Ureter (tissue), 1 donor: ENCODE measurements around the gene EN1. TPM values are rescaled to one million over a fixed set of nuclear protein-coding genes. Genes with fewer than 3 reads are reported as not detected.

ENCODE experiments used
- DNase-seq: peaks from one replicate; pipeline ENCODE4 v3.0.0-alpha.2; 2020; ENCODE audit warnings: low spot score
- total RNA-seq: library from RNA; stranded (reverse); gene quantifications from one replicate; pipeline ENCODE4 v1.2.4, GENCODE V29; 2023
- donor health status: DM: yes; HTN: yes; CAD: no.

EN1 gene
- total RNA-seq, 1 donor from 2014 or later: not detected

DNA sequence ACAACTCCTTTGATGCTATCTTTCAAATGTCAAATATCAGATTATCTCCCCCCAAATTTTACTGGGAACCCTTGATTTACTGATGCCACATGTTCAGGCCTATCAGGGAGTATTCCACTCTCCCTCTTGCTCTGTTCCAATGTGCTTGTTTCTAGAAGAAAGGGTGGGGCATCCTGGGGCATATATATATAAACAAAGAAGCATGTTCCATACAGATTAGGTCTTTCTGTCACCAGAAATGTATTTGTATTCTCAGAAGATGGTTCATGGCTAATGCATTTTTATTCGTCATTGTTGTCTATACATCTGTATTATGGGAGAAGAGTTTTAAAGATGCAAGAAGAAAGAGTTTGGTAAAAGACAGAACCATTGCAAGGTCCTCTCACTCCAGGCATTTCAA is 24.9 kb downstream of the EN1 start:
- DNase-seq: no peak

DNA sequence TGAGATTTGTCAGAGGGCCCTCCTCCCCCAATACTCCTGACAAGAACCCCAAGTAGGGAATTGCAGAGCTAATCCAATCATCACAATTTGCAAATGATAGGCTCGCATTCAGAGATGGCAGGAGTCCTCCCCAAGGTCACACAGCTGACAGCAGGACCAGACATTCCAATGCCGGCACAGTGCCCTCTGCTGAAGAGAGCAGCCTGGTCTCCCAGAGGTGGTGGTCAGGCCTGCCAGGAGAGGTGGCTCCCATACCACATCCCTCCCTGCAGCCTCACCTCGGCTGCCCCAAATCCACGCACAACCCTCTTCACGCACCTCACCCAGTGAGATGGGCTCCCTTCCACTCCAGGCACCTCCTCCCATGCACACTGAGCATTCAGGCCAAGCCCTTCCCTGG is 25.4 kb downstream of the EN1 start:
- no peak for DNase-seq

DNA sequence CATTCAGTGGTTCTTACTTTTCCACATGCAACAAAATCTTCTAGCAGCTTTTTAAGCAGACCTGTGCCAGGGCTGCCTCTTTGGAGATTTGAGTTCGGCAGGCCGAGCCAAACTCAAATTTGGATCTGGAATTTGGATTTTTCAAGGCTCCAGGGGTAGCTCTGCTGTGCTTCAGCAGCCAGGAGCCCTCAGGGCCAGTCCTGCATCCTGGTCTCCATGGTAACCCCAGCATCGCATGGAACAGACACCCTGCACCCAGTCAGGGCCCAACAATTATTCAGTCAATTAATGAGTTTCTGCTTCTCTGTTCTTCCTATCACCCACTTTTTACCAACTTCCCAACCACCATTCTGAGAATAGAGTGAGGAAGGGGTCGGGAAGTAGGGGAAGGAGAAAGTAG is 30.0 kb downstream of the EN1 start:
- DNase-seq: no peak

DNA sequence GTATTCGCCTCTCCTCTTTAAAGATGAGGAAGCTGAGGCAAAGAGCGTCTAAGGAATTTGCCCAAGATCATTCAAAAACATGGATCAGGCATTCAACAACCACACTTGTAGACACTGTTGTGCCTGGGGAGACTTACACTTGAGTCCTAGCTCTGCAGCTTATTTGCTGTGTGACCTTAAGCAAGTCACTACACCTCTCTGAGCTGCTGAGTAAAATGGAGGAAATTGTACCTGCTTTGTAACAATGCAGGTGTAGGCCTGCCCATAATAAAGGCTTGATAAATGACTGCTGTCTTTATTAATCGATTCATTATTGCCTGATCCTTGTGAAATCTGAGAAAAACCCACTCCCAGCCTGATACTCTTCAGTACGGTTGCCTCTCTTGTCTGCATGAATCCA is 30.8 kb downstream of the EN1 start:
- no peak for DNase-seq

DNA sequence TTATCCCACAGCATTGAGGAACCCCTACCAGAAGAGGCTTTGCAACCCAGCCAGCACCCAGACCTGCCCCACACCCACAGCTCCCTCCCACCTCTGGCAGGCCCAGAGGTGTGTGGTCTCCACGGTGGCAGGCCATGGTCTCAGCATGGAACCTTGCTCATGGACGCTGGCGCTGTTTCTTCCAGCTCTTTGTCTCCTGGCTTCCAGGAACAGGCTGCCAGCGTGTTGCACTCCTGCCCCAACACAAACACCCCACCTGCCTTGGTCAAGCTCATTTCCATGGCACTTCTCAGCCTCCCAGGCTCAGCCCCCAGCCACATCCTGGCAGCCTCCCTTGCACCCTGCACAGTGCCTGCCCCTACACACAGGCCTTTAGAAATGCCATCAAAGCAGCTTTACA is 31.7 kb downstream of the EN1 start:
- DNase-seq: no peak

DNA sequence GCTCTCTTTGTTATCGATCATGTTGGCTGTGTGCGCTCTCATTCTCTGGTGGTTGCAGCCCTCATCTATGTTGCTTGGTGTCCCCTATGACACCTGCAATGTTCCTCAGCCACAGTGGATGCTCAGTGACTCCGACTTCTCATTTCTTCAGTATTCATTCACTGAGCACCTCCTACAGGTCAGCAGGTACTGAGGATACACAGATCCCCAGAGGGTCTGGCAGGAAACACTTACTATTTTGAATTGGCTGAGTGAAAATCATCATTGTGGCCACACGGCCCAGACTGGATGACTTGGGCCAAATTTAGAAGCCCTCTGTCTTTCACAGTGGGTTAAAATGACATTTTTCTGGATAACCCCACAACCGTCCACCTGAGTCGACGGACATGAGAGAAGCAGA is 32.1 kb downstream of the EN1 start:
- no peak for DNase-seq

DNA sequence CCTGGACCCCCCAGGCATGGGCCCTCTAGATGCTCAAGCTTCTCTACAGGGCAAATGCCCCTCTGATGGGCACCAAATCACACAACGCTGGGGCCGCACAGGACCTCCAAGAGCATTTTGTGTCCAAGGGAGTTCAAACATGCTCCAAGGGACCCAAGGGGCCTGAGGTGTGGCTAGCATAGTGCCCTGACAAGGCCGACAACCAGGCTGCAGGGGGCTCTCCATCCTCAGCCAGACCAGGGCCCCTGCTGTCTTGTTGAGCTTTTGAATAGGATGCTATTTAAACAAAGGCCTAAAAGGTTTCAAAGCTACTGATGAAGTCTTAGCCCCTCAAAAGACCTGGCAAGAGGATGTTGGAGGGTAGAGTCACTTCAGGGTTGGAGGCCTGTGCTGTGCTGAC is 33.1 kb downstream of the EN1 start:
- DNase-seq: no peak

DNA sequence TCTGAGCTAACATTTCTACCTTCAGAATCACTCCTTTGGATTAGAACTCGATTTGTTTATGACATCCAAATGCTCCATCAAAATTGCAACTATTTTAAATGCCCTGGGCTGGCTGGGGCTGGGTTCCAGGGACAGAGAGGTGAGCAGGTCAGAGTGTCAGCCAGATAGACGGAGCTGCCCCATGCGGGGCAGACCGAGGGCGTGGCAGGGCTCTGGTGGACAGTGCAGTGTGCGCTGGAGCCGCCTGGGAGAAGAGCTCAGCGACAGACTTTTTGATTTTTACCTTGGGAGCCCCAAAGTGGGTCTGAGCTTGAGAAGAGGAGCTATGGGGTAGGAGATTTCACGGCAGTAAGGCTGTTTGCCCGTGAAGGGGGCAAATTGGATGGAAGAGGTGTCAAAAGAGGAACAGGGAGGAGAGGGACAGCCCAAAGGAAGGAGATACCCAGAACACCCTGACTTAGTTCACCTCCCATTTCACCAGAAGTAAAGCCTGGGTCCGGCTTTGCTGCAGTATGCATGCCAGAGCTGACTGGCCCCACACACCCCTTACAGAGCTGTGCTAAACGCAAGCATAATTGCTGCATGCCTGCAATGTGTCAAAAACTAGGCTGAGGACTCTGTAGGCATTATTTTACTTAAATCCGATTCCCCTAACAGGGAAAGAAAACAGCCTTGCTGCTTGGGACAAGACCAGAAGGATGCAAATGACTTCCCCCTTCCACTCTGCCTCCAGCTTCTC is 33.7 kb downstream of the EN1 start:
- DNase-seq: no peak

DNA sequence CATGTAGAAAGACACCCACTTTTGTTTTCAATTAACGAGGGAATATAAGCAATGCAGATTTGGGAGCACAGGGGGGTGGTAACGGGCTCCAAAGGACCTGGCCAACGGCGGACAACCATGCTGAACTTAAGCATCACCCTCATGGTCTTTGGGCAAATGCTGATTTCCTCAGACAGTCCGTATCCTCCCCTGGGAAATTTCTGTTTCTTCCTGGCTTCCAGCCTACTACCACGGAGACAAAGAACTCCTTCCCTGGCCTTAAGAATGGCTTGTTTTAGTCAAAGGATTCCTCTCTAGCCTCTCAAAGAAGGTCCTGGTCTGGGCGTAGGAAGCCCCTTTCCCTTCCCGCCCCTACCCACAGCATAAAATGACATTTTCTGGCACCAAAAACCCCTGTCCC is 34.3 kb downstream of the EN1 start:
- no peak for DNase-seq

DNA sequence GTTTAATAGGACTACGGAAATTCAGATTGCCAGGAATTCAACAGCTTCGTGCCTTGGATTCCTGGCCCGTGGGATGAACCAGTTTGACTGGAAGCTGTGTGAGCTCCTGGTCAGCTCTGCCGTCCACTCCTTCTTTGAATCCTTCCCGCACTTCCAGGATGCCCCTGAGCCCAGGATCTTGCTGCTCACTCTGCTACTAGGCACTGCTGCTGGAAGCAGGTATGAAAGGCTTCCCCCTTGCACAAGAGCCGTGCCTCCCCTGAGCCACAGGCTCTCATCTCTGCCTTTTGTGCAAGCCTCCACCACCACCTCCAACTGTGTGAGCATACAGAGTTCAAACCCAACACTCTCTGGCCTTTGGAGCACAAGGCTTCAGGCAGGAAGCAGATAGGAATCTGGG is 34.9 kb downstream of the EN1 start:
- DNase-seq: no peak

DNA sequence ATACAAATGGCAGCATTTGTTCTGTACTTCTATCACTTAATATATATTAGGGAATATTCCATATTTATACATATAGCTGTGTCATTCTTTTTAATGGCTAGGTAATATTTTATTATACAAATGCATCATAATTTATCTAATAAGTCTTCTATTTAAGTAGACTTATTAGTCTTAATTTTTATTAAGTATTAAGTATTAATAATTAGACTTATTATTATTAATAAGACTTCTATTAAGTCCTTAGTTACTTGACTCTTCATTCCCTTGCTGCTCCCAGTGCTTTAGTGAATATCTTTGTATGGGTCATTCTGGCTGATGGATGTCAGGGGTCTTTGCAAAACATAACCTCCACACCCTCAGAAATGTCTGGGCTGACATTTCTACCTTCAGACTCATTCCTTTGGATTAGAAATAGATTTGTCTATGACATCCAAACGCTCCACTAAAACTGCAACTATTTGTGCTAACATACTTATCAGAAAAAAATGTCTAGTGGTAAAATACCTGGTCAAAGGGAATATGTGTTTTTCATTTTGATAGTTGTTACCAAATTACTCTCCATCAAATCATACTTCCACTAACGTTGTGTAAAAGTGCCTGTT is 35.8 kb downstream of the EN1 start:
- DNase-seq: no peak

DNA sequence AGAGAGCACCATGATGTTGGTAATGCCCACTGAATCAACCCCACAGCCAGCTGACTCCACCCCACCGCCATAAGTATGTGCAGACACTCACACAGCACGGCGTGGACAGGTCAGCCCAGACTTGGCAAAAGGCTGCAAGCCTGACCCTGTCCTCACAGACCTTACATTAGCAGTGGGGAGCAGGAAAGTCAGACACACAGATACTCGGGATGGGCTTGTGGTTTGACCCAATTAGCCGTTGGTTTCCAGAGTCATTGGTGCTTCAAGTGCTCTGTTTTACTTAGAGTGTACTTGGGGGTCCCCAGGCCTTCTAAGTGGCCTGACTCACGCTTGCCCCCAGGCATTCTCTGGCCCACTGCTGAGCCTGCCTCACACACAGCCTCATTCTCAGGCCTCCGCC is 36.7 kb downstream of the EN1 start:
- DNase-seq: no peak

DNA sequence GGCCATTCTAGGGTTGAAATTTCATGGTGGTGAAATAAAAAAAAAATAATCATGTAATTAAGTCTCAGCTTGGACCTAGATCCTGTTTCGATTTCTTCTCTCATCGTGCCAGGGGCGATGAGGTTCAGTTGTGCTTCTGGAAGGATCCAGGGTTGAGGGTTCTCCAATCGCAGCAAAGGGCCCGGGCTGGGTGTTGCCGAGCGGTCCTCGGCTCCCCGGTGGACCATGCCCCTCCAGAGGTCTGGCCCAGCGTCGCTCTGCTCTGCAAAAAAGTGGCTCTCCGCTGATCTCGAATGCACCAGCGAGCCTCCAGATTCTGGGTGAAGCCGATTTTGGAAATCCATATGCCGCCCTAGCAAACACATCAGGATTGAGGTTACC is 39.0 kb downstream of the EN1 start:
- no peak for DNase-seq

DNA sequence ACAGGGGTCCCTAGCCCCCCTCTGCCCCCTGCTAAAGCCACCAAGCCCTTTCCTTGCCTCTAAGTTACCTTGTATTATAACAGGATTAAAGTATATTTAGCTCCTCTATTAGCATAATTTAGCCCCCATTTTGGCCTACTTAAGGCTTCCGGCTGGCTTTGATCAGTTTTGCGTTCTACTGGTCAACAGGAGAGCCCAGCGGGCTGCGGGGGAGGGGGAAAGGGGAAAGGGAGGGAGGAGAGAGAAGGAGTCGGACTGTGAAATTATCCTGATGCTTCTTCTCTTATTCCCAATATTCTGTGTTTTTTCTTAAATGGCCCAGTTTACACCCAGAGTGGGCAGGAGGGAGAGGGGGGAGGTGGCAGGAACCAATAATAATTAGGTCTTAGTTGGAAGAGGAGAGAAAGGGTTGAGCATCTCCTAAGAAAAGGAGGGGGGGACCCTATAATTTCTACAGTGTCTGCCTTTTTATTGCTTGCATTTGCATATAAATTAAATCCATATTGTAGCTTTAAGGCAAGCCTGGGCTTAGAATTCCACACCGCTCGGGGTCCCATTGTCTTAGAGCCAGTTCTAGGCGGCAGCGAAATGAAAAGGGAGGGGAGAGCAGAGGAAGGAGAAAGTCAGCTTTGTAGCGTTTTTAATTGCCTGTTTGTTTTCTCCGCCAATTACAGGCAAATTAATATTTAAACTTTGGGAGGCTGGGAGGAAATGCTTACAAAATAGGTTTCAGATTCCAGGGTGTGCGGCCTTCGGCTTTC is 39.6 kb downstream of the EN1 start:
- no peak for DNase-seq

DNA sequence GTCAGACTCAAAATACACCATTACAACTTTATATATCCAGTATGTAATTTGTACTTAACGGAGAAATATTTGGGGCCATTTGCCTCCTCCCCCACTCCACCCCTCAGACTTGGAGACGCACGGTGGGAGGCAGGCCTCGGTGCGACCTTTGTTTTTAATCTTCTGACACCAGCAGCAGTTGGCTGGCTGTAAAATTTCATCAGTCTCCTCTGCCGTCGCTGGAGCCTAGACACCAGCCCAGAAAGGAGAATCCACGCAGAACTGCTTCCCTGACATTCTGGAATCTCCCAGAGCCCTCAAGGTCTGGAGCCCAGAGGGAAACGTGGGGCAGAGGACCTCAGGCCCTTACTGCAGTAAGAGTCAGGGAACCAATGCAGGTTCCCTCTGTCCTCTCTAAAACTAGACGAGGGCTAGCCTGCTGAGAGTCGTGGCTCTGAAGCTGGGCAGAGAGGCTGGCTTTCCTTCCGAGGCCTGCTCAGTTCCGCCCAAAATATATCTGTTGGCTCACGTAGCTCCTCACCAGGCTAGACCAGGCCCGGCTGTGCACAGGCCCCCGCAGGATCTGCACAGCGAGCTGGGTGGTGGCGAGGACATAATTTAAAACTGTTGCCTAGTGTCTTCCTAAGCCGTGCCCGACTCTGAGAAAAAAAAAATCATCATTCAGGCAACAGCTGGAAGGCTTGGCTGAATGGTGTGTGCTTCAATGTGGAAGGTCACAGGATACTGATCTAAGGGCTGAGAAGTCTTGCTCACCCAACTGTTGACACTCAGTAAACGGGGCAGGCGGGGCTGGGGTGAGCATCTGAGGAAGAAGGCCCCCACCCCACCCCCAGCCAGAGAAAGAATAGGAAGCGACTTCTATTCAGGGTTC is 40.4 kb downstream of the EN1 start:
- DNase-seq: no peak

DNA sequence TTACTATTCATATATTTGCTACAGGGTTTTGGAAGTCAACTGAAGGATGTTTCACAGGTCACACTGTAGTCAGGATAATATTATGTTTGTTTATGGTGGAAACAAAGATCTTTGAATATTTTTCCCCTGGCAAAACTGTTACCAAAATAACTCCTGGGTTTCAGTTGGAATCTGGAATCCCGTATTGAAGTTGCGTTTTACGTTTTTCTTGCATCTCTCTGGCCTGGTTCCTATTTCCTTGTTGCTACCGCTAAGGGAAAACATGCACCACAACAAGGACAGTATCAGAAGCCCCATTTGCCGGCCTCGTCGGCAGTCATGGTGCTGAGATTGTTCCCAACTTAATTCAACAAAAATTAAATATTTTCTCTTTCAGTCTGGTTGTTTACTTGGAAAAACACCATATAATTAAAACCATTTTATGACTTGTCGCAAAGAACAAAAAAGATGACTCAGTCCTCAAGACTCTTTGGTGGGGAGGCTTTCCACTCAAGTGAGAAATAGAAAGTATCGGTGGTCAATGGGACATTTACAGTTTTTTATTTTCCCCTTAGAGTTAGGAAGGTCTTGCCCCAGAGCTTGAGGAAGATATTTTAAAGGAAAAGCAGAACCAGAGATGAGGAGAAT is 42.3 kb downstream of the EN1 start:
- no peak for DNase-seq

DNA sequence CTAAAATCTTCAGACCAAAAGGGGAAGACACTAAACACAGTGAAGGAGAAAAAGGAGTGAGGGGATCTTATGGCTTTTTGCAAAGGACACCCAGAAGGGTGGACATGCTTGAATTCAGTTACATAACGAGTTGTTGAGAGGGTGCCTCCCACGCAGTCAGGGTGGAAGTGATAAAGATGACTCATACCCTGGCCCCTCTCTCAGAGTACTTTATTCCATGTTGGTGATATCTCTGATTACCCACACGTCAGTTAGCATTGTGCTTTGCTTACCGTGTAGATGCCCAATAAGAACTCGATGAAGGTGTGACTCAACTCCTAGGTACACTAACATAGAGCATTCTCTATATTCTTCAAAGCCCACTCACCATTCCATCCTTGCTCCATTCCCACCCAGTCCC is 44.4 kb downstream of the EN1 start:
- no peak for DNase-seq

DNA sequence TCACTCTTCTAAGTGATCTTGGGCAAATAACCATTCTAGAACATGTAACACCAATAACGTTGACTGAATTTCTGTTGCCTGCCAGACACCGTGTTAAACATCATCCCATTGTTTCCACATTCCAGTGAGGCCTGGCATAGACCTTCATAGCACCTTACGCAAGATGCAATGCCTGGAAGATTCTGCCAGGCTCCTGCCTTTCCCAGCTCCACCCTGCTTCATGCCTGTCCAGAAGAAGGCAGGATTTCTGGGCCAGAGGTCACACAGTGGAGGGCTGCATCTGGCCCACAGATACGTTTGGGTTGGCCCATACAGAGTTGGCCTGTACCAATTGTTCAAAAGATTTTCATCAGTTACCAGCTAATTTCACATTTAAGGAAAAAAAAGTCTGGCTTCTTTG is 46.3 kb downstream of the EN1 start:
- DNase-seq: no peak

DNA sequence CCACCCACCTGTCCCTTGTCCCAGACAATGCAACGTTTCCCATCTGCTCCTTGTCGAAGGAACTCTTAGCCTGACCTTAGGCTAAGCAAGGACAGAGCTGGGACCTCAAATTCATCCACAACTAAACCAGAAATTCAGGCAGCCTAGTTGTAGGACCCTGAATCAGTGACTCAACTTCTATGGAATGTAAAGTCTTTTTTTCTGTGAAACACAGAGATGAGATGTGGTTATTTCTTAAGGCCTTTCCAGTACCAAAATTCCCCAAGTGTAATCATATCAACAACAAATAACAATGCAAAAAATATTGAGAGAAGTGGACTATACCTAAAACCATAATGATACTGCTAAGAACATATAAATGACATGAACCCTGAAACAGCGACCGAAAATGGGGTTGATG is 46.7 kb downstream of the EN1 start:
- no peak for DNase-seq

DNA sequence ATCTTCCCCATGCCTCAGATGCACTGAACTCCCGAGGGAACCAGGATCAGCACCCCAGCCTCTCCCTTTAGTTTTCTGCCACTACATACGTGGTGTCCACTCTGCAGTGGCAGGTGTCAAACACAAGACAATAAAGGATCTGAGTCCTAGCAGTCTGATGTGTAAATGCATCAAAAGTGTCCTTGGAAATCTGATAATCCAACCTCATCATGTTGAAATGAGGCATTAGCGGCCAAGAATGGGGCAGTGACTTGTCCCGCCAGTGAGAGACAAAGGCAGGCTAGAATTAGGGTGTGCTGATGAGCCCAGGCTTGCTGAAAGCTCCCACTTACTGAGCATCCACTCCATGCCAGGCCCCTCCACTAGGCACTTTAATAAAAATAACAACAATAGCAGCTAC is 52.9 kb downstream of the EN1 start:
- DNase-seq: no peak
